Activated gamma-delta T cell treated with anti-CD3 and anti-CD28 coated beads, Interleukin-2, amount 50 U/mL, for 16 hours (primary cell): ENCODE results near the gene COLEC12.

ENCODE experiments used
- DNase-seq: peaks from one replicate; pipeline ENCODE4 v3.0.0-alpha.2; 2020; ENCODE audit warnings: low read depth

COLEC12 gene

GRCh38 chr18:475202-476031 is 25.1 kb downstream of the COLEC12 start:
- no peak for DNase-seq

- no peak for DNase-seq
Observed at GRCh38 chr18:474416-474815, 26.1 kb downstream of the COLEC12 start.

GRCh38 chr18:473802-474201 is 26.7 kb downstream of the COLEC12 start:
- DNase-seq = no peak

GRCh38 chr18:471716-472115 is 28.8 kb downstream of the COLEC12 start:
- no peak for DNase-seq

- DNase-seq = no peak
Observed at GRCh38 chr18:470661-471501, 29.6 kb downstream of the COLEC12 start.

GRCh38 chr18:468955-469790 is 31.3 kb downstream of the COLEC12 start:
- DNase-seq = no peak

GRCh38 chr18:463827-464541 is 36.5 kb downstream of the COLEC12 start:
- DNase-seq = no peak

GRCh38 chr18:463403-463802 is 37.1 kb downstream of the COLEC12 start:
- DNase-seq = no peak

- DNase-seq = no peak
Observed at GRCh38 chr18:461762-462161, 38.7 kb downstream of the COLEC12 start.

GRCh38 chr18:460791-461190 is 39.7 kb downstream of the COLEC12 start:
- no peak for DNase-seq

- no peak for DNase-seq
Observed at GRCh38 chr18:459814-460593, 40.5 kb downstream of the COLEC12 start.

- DNase-seq = no peak
Observed at GRCh38 chr18:457521-458412, 42.7 kb downstream of the COLEC12 start.

- no peak for DNase-seq
Observed at GRCh38 chr18:457140-457519, 43.4 kb downstream of the COLEC12 start.

- no peak for DNase-seq
Observed at GRCh38 chr18:456361-457139, 44.0 kb downstream of the COLEC12 start.

GRCh38 chr18:453400-453799 is 47.1 kb downstream of the COLEC12 start:
- DNase-seq = no peak

- DNase-seq = no peak
Observed at GRCh38 chr18:452816-453215, 47.7 kb downstream of the COLEC12 start.

GRCh38 chr18:449374-449773 is 51.1 kb downstream of the COLEC12 start:
- no peak for DNase-seq

GRCh38 chr18:448116-448790 is 52.2 kb downstream of the COLEC12 start:
- no peak for DNase-seq
